HG03342 (cell line): ENCODE measurements around the gene RARB.

Experiments
- ATAC-seq: cut with Tn5 transposase; IDR thresholded peaks from one replicate; pipeline ENCODE4 v1.9.1; 2021; ENCODE audit warnings: mild to moderate bottlenecking, moderate library complexity; ENCODE audit not compliant: unreplicated experiment

The RARB gene

DNA sequence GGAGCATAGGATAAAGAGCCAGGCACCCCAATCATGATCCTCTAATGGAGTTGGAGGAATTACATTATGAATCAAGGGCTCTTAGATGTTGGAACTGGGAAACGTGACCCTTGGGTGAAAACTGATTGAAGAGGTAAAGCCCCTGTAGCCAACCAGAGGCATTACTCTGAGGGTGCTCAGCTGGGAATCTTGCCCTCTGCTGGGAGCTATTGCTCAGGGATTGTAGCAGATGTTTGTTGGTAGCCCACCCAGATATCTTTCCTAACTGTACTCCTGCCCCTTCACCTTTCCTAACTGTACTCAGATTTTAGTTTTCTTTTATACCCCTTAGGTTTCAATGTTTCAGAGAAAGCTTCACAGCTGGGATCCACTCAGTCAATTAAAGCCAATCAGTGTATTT is 74.2 kb downstream of the RARB start:
- ATAC-seq, result no peak

DNA sequence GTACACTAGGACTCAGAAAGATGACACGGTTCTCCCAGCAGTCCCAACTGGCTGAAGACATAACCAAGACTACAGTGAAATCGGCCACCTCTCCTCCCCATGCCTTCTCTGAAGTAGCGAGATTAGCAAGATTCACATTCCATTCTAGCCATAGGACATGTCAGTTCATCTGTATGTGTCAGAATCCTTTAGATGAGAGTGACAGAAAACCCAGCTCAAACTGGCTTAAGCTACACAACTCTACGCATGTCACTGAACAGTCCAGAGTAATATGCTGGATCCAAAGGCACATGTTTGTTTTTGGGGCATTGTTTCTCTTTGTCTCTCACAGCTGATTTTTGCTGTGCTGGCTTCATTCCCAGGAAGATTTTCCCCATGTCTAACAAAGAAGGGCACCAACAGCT is 75.8 kb downstream of the RARB start:
- ATAC-seq, result no peak

DNA sequence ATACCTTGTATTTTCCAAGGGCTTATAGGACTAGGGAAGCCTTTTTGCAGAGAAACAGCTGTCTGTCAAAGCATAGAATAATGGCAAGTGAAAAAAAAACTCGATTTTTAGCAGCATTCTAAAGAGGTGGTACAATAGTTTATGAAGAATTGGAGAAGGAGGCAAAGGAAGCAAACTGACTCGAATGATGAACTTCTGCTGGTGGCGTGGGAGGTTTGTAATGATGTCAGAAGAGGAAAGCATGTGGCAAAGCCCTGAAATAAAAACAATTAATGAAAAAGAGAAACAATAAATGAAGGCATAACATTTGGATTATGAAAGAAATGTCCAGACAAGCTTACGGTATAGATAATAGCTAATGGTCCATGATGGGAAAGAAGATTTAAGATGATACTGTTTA is 77.5 kb downstream of the RARB start:
- ATAC-seq, result no peak

DNA sequence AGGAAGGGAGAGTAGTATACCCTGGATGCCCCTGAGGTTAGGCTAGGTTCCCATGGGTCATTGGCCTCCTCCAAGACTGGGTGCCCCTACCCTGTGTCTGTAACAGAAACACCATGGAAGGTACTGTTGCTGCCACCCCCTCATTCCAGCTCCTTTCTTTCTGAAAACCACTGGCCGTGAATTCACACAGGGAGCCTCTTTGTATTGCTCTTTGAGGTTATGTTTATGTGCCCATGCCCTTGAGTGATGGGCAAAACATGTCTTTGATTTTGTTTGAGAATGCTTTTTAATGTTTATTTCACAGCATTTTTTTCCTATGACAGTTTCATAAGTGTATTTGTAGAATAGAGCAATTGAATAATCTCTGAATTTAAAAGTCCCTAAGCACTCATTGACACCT is 79.7 kb downstream of the RARB start:
- no peak for ATAC-seq

DNA sequence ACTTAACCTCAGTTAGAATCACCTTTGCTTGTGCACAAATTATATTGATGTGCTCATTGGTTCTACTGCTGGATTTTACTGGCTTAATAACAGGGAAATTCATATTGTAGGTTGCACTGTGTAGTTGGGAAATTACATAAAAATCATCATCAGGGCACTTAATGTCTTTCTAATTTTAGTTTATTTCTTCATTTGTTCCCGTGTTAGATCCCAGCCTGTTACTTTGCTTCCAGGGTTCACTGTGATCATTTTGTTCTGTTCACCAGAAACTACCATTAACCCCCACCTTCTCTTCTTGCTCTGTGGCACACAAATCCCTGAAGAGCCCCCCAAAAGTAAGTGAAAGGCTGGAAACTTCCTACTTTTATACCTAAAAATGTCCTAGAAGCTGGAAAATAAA is 80.4 kb downstream of the RARB start:
- ATAC-seq, result no peak

DNA sequence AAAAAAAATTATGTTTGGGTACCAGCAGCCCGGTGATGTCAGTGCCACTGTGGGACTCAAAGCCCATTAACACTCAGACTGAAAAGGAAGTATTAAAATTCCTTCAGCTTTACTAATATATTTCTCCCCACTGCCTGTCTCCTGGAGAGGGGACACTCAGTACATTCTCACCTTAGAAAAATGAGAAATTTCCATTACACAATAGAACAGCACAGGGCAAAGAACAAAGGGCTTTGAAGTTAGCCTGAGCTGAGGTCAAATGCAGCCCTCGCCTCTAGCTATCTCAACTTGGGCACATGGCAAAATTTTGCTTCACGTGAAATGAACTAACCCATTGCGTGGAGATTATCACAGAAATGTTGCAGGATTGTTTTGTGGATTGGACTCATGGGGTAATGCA is 80.8 kb downstream of the RARB start:
- ATAC-seq, result no peak

DNA sequence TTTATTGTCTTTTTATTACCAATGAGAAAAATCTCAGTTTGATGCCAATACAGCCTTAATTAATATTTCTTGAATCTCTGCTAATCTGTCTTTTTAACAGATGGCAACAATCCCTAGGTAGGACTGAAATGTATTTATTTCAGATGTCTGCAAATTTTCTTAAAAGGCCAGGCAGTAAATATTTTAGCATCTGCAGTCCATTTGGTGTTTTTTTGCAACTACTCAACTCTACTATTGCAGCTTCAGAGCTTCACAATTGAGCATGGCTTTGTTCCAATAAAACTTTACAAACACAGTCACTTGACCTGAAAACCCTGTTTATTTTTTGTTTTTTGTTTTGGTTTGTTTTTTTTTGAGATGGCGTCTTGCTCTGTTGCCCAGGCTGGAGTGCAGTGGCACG is 82.7 kb downstream of the RARB start:
- ATAC-seq, result no peak

DNA sequence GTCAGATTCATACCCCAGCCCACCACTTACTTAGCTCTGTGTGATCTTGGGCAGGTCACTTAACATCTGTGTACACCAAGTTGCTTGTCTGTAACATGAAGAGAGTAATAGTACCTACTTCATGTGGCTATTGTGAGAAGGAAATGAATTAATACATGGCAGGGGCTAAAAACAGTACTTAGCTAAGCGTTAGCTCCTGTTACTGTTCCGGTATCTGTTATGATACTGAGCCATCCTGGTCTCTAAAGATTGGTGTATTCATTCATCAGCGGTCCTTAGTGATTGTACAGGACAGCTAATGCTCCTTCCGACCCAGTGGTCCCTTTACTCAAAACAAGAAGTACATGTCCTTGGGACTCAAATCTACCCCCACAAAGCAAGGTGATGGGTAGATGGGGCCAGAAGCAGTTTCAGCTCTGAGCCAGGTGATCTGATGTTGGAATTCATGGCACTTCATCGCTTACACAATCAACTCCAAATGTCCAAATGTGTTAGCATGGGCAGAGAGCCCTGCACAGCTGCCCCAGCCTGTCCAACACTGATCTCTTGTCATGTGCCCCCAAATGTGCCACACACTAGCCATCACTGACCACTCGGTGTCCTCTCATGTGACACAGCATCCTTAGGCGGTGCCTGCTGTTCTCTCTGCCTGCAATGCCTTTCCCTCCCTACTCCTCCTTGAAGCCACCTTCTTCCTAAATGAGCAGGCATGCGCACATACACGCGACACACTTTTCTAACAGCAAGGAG is 84.1 kb downstream of the RARB start:
- ATAC-seq, result no peak

DNA sequence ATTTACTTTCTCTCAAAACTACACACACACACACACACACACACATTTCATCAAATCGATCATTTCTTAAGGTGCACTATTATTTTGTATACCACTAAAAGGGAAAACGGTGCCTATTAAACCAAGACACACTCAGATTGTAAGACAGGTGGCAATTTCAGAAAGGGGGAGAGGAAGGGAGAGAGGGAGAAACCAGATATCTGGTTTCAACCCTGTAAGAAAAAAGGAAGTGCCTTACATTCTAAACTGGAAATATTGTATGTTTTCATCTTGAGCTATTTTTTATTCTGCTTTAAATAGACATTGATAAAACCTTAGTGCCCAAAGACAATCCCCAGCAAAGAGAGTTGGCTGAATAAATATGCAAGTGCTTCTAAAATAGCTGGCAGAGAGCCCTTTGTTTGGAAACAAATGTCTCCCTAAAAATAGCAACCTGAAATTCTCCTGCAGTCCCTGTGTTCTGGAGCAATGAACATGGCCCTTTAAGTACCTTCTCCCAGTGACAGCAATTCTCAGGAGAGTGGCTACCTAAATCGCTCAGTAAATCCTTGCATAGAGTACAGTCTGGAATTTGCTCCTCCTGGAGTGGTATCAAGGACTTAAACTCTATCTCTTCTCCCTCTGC is 85.7 kb downstream of the RARB start:
- no peak for ATAC-seq

DNA sequence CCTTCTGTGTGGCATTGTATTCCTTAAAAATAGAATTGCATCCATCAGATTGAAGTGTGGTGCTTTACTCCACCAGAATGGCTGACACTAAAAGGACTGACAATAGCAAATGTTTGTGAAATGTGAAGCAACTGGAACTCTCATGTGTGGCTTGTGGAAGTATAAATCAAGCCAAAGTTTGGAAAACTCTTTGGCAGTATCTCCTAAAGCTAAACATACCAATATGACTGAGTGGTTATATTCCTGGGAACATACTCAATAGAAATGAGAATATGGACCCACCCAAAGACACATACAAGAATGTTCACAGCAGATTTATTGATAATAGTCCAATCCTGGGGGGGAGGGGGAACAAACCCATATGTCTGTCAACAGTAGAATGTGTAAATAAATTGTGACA is 87.1 kb downstream of the RARB start:
- ATAC-seq, result no peak

DNA sequence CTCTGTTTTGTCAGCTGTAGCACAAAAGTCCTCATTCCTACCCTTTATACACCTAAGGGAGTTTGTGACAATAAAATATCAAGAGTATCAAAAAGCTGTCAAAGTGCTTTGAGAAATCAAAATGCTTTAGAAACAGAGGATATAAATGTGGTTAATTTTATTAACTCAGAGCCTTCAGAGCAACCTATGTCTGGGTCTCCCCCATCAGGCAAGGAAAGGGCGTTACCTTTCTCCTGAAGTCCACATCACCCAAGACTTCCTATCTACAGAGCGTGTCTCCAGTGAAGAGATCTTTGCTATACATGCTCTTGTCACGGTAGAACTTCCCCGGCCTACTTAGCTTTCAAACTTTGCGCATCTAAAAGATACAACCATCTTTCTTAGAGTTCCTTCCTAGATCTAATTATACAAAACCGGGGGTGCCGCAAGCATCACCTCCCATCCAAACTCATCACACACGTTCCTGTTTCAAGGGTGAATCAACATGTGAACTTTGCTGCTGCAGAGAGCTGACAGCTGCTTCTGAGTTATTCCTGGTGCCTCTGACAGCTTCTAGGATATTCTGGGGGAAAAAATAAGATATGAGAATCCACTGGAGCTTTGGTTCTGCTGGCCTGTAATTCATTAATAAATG is 93.0 kb downstream of the RARB start:
- no peak for ATAC-seq

DNA sequence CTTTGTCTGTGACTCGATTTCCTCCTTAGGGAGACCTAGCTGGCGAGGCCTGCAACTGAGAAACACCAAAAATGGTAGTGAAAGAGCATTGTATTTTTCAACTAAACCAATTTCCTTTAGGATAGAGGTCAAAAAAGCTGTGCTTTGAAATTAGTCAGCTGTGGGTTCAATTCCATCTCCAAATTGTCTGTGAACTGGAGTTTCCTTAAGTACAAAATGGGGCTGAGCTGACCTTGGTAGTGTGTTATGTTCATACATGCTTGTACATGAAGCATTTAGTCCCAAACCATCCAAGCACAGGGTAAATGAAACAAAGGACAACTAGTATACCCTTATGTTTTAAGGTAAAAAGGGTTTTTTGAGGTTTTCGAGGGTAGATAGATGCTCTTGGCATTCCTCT is 99.3 kb downstream of the RARB start:
- no peak for ATAC-seq

DNA sequence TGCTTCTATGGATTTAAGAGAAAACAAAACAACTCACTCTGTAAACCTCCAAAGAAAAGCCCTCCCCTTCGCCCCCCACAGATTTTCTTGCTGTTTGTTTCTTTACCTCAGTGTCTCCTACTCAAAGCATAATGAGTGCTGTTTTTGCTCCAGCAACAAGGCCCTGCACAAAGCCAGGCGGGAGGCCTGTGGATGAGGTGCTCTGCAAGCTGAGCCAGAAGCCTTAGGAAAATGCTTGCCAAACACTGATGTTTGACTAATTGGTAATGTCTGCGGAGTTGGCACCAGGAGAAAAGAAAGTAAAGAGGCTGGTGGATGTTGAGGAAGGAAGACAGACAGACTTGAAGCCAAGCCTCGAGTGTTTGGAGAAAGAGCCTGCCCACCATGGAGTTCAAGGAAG is 99.7 kb downstream of the RARB start:
- ATAC-seq, result no peak

DNA sequence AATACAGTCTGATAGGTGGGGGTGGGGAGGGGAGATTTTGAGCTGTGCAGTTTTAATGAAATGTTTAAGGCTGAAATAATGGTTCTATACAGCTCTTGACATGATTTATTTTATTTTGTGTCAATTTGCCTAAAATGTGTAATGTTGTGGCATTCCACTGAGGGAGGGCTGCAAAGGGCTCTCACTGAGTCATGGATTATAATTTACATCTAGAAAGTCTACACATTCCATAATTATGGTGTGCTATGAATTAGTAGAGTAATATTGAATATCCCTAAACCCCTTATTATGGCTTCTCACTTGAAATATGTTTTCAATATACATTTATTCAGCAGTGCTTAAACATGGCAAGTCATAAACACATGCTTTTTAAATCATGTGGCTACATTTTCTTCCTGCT is 103.9 kb downstream of the RARB start:
- ATAC-seq, result no peak

DNA sequence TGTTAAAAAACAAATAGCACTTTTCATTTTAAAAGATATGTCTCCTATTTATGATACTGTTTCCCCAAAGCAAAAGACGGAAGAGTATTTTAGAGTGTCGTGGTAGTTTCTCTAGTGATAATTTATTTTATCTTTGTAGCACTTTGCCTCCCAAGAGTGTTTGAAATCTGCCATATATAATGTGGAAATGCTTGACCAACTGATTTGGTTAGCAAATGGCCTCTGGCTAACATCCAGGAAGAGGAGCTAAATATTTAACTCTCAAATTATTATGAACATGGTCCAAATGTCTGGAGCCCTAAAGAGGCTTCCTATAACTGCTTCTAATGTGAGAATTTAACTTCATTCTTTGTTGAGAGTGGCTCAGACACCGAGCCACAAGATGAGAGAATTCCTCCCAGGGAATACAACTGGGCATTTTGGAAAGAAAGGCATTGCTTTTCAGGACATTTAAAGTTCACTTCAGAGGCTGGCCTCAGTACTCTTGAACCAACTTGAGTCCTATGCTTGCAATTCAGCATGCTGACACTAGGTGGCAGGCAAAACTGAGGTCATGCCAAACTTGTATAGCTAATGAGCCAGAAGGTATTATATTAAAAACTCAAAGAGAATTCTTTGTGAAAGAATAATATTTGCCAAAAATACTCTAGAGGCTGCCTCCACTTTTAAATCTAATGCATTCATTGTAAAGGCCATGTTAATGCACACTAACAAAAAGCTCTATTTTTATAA is 104.5 kb downstream of the RARB start:
- ATAC-seq, result no peak

DNA sequence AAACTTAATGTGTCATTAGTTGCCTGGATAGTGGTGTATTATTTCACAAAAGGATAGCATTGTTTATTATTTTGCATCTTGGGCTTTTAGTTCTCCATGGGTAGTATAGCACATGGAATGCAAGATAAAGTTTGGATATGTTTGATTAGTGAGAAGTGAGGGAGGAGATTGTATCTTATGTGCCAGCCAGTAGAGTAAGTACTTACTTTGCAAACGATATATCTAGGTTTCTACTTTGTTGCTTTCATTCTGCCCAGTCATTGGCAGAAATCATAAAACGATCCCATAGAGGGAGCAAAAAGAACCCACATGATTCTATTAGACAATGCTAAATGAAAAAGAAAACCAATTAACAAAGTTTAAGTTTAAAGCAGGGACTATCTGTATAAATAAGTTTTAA is 105.3 kb downstream of the RARB start:
- no peak for ATAC-seq

DNA sequence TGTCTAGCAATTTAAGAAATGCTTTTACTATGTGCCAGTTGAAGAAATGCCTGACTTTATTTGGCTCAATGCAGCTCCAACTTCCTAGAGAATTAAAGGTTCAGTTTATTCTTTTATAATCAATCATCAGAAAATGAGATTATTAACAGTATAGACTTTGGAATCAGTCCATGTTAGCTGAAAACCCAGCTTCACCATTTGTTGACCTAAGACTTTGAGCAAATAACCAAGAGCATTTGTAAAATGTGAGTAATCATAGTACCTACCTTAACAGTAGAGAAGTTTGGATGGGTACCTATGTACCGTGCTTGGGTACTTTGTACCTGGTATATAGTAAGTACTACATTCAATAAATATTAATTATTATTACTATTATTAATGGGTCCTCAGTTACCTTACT is 105.9 kb downstream of the RARB start:
- ATAC-seq, result no peak

DNA sequence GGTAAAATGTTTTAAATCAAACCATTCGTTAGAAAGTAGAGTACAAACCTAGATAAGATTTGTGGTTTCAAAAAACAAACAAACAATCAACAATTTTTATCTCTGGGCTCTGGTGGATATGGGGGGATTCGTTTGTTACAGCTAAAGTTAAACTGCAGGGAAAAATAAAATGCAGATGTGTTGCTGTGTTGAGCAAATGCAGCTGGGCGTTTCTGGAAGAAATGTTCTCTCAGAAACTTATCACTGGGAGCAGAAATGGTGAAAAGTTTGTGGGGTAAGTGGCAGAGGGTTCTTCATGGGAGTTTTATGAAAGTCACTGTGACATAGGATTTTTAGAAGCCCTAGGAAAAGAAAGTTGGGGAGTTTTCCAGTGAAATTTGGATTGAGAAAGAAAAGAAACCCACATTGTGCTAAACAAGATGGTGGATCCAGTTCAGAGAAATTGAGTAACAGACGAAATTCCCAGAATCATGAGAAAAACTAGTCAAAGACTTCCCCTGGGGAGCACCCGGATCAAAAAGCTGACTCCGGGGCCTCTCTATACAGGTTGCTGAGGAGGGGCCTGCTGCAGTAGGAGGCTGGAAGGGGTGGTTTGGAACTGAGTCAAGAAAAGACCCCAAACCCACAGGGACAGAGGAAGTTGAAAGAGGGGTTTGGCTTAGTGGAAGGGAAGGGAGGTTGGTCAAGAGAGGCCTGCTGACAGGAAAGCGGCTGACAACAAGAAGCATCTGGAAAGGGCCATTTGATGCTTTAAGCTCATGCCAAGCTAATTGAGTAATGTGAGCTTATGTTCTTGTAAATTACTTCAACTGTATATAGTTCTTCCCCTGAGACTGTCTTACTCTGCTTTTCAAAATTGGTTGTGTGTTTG is 108.7 kb downstream of the RARB start:
- ATAC-seq, result no peak

DNA sequence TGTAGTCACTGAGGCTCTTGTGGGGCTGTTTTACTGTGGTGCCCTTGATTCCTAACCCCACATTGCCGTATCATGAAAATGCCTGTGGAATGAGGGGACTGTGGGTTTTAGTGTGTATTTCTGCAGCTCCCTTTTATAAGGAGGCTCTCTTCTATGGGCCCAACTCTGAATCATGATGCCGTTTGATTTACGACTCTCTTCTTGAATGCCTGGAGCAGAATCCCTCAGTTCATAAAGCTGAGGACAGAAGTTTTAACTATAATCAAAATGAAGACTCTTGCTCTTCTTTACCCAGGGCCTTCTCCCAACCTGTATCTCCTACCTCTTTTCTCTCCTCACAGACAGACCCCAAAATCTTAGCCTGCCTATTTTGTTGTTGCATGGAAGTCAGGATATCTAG is 109.5 kb downstream of the RARB start:
- no peak for ATAC-seq

DNA sequence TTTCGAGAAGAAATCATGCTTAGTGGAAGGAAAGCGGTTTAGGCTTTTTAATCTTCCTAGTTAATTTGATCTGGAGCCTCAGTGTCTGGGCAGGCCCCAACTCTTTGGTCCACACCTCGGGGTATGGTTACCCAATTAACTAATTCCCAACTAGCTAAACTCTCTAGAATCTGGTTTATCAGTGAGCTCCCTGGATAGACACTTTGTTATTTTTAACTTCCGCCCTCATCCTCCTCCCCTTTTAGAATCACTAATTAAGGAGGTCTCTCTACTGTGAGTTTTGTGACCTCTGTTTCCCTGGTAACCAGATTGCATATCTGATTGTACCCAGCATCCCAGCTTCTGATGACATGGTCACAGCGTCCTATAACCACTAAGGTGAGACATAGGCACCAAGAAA is 112.2 kb downstream of the RARB start:
- no peak for ATAC-seq

DNA sequence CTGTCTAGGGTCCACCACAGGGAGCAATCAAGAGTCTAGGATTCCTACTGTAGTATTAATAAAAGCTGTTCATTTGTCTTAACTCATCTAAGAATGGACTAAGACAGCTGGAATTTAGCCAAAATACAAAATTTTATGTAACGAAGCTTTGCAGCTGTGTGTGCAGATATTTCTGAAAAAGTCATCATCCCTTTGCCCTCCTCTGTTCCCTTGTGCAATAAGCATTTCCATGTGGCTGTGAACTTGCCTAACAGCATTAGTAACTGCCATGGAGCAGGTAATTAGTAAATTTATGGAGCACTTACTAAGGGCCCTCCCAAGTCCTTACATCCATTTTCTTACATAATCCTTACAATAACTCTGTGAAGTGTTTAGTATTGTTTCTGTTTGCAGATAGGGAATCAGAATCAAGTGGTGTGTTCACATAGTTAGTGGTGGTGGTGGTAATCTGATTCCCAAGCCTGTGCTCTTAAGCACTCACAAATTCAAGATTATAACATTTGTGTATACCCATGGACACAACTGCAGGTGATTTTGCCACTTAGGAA is 114.5 kb downstream of the RARB start:
- ATAC-seq, result no peak
